ENCODE data around the gene RALGAPA2.

RALGAPA2 gene

GRCh38 chr20:20423117-20423516 is 289.3 kb downstream of the RALGAPA2 start:
- DNase-seq = no peak

GRCh38 chr20:20417876-20418676 is 294.4 kb downstream of the RALGAPA2 start:
- DNase-seq = no peak

GRCh38 chr20:20415321-20415720 is 297.1 kb downstream of the RALGAPA2 start:
- DNase-seq = no peak

GRCh38 chr20:20414640-20415220 is 297.7 kb downstream of the RALGAPA2 start:
- DNase-seq = no peak

- DNase-seq = no peak
These were observed 298.6 kb downstream of the RALGAPA2 start for GRCh38 chr20:20413810-20414281.

- DNase-seq = no peak
These were observed 299.7 kb downstream of the RALGAPA2 start for GRCh38 chr20:20412750-20413149.

GRCh38 chr20:20411836-20412235 is 300.6 kb downstream of the RALGAPA2 start:
- DNase-seq = no peak

GRCh38 chr20:20411402-20411801 is 301.0 kb downstream of the RALGAPA2 start:
- DNase-seq = no peak

- DNase-seq = no peak
These were observed 301.8 kb downstream of the RALGAPA2 start for GRCh38 chr20:20410678-20411077.

- no peak for DNase-seq
These were observed 303.1 kb downstream of the RALGAPA2 start for GRCh38 chr20:20409331-20409730.

GRCh38 chr20:20407891-20408805 is 304.3 kb downstream of the RALGAPA2 start:
- no peak for DNase-seq

- no peak for DNase-seq
These were observed 306.1 kb downstream of the RALGAPA2 start for GRCh38 chr20:20406306-20406705.

- no peak for DNase-seq
These were observed 306.8 kb downstream of the RALGAPA2 start for GRCh38 chr20:20405623-20406022.

GRCh38 chr20:20404633-20405032 is 307.8 kb downstream of the RALGAPA2 start:
- DNase-seq = no peak

- DNase-seq = no peak
These were observed 310.5 kb downstream of the RALGAPA2 start for GRCh38 chr20:20401991-20402390.

- no peak for DNase-seq
These were observed 312.6 kb downstream of the RALGAPA2 start for GRCh38 chr20:20399531-20400500.

- DNase-seq = no peak
These were observed 314.3 kb downstream of the RALGAPA2 start for GRCh38 chr20:20398123-20398522.

- DNase-seq = no peak
These were observed 315.6 kb downstream of the RALGAPA2 start for GRCh38 chr20:20396794-20397193.

- no peak for DNase-seq
These were observed 316.4 kb downstream of the RALGAPA2 start for GRCh38 chr20:20395903-20396568.

GRCh38 chr20:20395087-20395486 is 317.4 kb downstream of the RALGAPA2 start:
- no peak for DNase-seq

All from CD4-positive, alpha-beta T cell treated with Interleukin-17A for 1 hour (primary cell).